ENCODE results near the gene CDX4. TPM values are rescaled to one million over a fixed set of nuclear protein-coding genes. Genes with fewer than 3 reads are reported as not detected.

The CDX4 gene
- total RNA-seq, 3 donors from 2014 or later (not counting 1 experiment from before 2014, with no cell fraction given), result not detected

DNA sequence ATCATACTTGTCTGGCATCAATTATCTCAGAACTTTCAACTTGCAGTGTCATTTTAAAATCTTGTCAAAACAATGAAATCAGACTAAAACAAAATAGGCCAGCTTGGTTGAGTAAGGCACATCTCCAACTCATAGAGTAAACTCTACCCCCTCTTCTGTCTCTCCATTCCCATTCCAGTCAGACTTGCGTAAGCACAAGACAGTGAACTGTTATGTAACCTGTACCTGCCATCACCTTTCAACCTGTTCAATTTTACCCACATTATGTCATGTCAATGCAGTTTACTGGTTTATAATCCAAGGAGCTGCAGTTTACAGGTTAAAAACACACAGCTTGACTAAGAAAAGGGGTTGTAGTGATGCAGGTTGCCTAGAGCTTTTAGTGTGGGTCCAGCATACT is 8.3 kb downstream of the CDX4 start:
- H3K27ac Mint-ChIP-seq, result no peak overlapping the region
- TF ChIP-seq, protein P1, sequence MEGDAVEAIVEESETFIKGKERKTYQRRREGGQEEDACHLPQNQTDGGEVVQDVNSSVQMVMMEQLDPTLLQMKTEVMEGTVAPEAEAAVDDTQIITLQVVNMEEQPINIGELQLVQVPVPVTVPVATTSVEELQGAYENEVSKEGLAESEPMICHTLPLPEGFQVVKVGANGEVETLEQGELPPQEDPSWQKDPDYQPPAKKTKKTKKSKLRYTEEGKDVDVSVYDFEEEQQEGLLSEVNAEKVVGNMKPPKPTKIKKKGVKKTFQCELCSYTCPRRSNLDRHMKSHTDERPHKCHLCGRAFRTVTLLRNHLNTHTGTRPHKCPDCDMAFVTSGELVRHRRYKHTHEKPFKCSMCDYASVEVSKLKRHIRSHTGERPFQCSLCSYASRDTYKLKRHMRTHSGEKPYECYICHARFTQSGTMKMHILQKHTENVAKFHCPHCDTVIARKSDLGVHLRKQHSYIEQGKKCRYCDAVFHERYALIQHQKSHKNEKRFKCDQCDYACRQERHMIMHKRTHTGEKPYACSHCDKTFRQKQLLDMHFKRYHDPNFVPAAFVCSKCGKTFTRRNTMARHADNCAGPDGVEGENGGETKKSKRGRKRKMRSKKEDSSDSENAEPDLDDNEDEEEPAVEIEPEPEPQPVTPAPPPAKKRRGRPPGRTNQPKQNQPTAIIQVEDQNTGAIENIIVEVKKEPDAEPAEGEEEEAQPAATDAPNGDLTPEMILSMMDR (IDR thresholded peaks at IDR 0.05), result no peak
- H3K9me3 ChIP-seq (ENCODE audit: control insufficient read depth, insufficient read depth, low read length), result no peaks in the 10 kb centered on the region
- ATAC-seq (no peak), DNase-seq (no peak)
- no CpG with 5 or more reads among the region's 1 CpG for WGBS (ENCODE audit: insufficient coverage)
- H3K4me3 Mint-ChIP-seq, result no peak overlapping the region
- H3K36me3 Mint-ChIP-seq, result no peaks in the 10 kb centered on the region
- H3K4me1 ChIP-seq (ENCODE audit: control insufficient read depth, insufficient read depth, low read length), result no peaks in the 10 kb centered on the region
- peaks cover 2 to 21% of the 10 kb centered on the region in 2 donors for H3K27me3 Mint-ChIP-seq (ENCODE audit: low read depth in 2 of 2)
- no peaks in the 10 kb centered on the region for H3K4me1 Mint-ChIP-seq
- H3K27ac ChIP-seq (ENCODE audit: low read length), result no peak overlapping the region
- H3K36me3 ChIP-seq (ENCODE audit: control insufficient read depth, insufficient read depth, low read length), result no peaks in the 10 kb centered on the region
- no peaks in the 10 kb centered on the region for H3K27me3 ChIP-seq (ENCODE audit: control insufficient read depth, insufficient read depth, low read length)
- H3K9me3 Mint-ChIP-seq, result no peaks in the 10 kb centered on the region
- H3K4me3 ChIP-seq (ENCODE audit: low read length), result no peak overlapping the region
- intact Hi-C loops (cut with micrococcal nuclease), result no loop called here

DNA sequence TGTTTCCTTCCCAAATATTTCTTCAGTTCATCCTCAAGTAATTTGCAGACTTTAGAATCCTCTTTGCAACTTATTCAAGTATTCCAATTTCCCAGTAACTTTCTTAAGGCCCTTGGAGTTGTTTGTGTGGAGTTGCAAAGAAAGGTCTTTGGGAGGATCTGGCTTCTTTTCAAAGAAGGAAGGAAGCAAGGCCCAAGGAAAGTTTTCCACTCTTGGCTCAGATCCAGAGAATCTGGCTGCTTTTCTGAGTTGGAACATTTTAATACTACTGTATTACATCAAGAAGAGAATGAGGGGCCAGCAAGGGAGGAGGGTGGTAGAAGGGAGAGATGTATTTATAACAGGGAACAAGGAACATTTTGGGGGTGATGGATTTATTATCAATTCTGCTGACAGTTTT is 10.5 kb downstream of the CDX4 start:
- DNase-seq (no peak), ATAC-seq (no peak)
- no peaks in the 10 kb centered on the region for H3K9me3 Mint-ChIP-seq
- peaks cover 0 to 2% of the 10 kb centered on the region in 2 donors for H3K27me3 Mint-ChIP-seq (ENCODE audit: low read depth in 2 of 2)
- no peaks in the 10 kb centered on the region for H3K36me3 ChIP-seq (ENCODE audit: control insufficient read depth, insufficient read depth, low read length)
- no peak overlapping the region for H3K27ac ChIP-seq (ENCODE audit: low read length)
- H3K4me1 ChIP-seq (ENCODE audit: control insufficient read depth, insufficient read depth, low read length), result no peaks in the 10 kb centered on the region
- no peak overlapping the region for H3K4me3 Mint-ChIP-seq
- no peaks in the 10 kb centered on the region for H3K4me1 Mint-ChIP-seq
- H3K4me3 ChIP-seq (ENCODE audit: low read length), result no peak overlapping the region
- intact Hi-C loops (cut with micrococcal nuclease), result no loop called here
- no peaks in the 10 kb centered on the region for H3K9me3 ChIP-seq (ENCODE audit: control insufficient read depth, insufficient read depth, low read length)
- H3K36me3 Mint-ChIP-seq, result no peaks in the 10 kb centered on the region
- H3K27me3 ChIP-seq (ENCODE audit: control insufficient read depth, insufficient read depth, low read length), result no peaks in the 10 kb centered on the region
- TF ChIP-seq, protein P1 (IDR thresholded peaks at IDR 0.05), result no peak
- H3K27ac Mint-ChIP-seq, result no peak overlapping the region

DNA sequence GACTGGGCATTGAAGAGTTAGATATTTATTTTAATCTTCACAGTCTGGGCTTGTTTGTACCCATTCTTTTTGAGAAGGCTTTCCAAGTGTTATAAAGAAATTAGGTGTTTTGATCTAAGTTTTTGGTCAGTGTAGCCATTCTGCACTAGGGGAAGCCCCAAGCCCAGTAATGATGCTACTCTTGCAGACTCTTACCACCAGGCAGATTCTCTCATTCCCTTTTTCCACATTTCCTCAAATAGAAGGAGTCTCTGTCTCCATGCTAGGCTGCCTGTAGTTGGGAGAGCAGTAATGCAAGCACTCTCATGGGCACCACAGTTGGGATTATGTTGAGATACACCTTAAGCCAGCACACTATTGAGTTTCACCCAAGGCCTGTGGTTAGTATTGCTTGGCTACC is 21.5 kb downstream of the CDX4 start:
- no peak overlapping the region for H3K27ac ChIP-seq (ENCODE audit: low read length)
- no peaks in the 10 kb centered on the region for H3K9me3 ChIP-seq (ENCODE audit: control insufficient read depth, insufficient read depth, low read length)
- Mint-ChIP-seq H3K4me3 (no peak overlapping the region), H3K4me1 (no peaks in the 10 kb centered on the region), H3K27me3 (ENCODE audit: low read depth in 2 of 2) (peaks cover 2 to 30% of the 10 kb centered on the region in 2 donors), H3K27ac (no peak overlapping the region), H3K36me3 (no peaks in the 10 kb centered on the region), H3K9me3 (peaks cover 0 to 3% of the 10 kb centered on the region in 2 donors)
- H3K27me3 ChIP-seq (ENCODE audit: control insufficient read depth, insufficient read depth, low read length), result no peaks in the 10 kb centered on the region
- ATAC-seq (no peak), DNase-seq (no peak)
- no peak overlapping the region for H3K4me3 ChIP-seq (ENCODE audit: low read length)
- intact Hi-C loops (cut with micrococcal nuclease), result no loop called here
- H3K36me3 ChIP-seq (ENCODE audit: control insufficient read depth, insufficient read depth, low read length), result no peaks in the 10 kb centered on the region
- TF ChIP-seq, protein P1 (IDR thresholded peaks at IDR 0.05), result no peak
- H3K4me1 ChIP-seq (ENCODE audit: control insufficient read depth, insufficient read depth, low read length), result no peaks in the 10 kb centered on the region

DNA sequence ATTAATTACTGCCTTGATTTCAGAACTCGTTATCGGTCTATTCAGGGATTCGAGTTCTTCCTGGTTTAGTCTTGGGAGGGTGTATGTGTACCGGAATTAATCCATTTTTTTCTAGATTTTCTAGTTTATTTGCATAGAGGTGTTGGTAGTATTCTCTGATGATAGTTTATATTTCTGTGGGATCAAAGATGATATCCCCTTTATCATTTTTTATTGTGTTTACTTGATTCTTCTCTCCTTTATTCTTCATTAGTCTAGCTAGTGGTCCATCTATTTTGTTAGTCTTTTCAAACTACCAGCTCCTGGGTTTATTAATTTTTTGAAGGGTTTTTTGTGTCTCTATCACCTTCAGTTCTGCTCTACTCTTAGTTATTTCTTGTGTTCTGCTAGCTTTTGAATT is 32.1 kb downstream of the CDX4 start:
- Mint-ChIP-seq H3K9me3 (peaks cover 0 to 14% of the 10 kb centered on the region in 2 donors), H3K4me1 (no peaks in the 10 kb centered on the region), H3K27me3 (ENCODE audit: low read depth in 2 of 2) (peaks cover 0 to 15% of the 10 kb centered on the region in 2 donors), H3K36me3 (no peaks in the 10 kb centered on the region), H3K27ac (no peak overlapping the region), H3K4me3 (no peak overlapping the region)
- Histone ChIP-seq H3K4me3 (ENCODE audit: low read length) (no peak overlapping the region), H3K9me3 (ENCODE audit: control insufficient read depth, insufficient read depth, low read length) (no peaks in the 10 kb centered on the region), H3K27ac (ENCODE audit: low read length) (no peak overlapping the region), H3K36me3 (ENCODE audit: control insufficient read depth, insufficient read depth, low read length) (no peaks in the 10 kb centered on the region), H3K4me1 (ENCODE audit: control insufficient read depth, insufficient read depth, low read length) (no peaks in the 10 kb centered on the region), H3K27me3 (ENCODE audit: control insufficient read depth, insufficient read depth, low read length) (no peaks in the 10 kb centered on the region)
- intact Hi-C loops (cut with micrococcal nuclease), result no loop called here
- DNase-seq (no peak), ATAC-seq (no peak)
- WGBS (ENCODE audit: insufficient coverage), result 100% methylated on average over 4 of the region's 4 CpGs
- TF ChIP-seq, protein P1 (IDR thresholded peaks at IDR 0.05), result no peak

Data from natural killer cell (primary cell).